ENCODE results near the gene CEP72. TPM values are rescaled to one million over a fixed set of nuclear protein-coding genes. Genes with fewer than 3 reads are reported as not detected.

Gene CEP72
- polyA plus RNA-seq, 1 of the 3 experiments (the other 2 are of a cell fraction): 4.4 TPM

DNA sequence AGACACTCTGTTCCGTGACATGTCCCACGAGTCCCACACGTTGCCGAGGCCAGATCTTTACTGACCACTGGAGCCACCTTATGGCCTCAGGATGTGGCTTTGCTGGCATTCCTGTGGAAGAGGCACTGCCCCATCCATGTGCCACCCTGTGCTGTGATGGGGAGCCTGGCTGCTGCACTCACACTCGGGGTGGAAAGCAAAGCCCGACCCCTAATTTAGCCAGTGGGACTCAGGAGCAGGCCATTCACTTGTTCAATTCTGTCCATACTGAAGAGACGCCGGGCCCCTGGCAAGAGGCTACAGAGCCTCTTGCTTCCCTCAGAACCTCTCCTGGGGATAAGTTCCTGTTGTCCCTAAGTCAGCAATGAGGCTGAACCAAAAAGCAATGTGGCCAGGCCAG, 18.6 kb upstream of the CEP72 start:
- POLR2A ChIA-PET: no interaction called here
- Histone ChIP-seq H2AFZ (ENCODE audit: low read depth) (no peak overlapping the region), H3F3A (replicated peaks; ENCODE audit: insufficient read depth) (no peaks in the 10 kb centered on the region)

GRCh38 chr5:594226-594860, 17.8 kb upstream of the CEP72 start:
- Histone ChIP-seq H3K4me2 (no peak overlapping the region), H3K79me2 (ENCODE audit: insufficient read depth) (no peaks in the 10 kb centered on the region), H2AFZ (ENCODE audit: low read depth) (no peak overlapping the region), H3K9me3 (no peaks in the 10 kb centered on the region), H3K4me1 (ENCODE audit: control insufficient read depth in 1 of 2, insufficient read depth in 2 of 2, low read depth in 1 of 2, low read length in 1 of 2) (peaks cover 0 to 14% of the 10 kb centered on the region in 2 experiments; a peak in 1 of 4 replicates), H3K36me3 (replicated peaks in 1 of 2; ENCODE audit: control insufficient read depth in 1 of 2, insufficient read depth in 2 of 2, low read length in 1 of 2) (no peaks in the 10 kb centered on the region), H3K4me3 (ENCODE audit: low read depth in 2 of 2, low read length in 1 of 2) (no peak overlapping the region), H3K27ac (ENCODE audit: low read depth in 2 of 2, low read length in 1 of 2) (no peak overlapping the region; a peak in 1 of 4 replicates), H3K27me3 (ENCODE audit: insufficient read depth) (peaks cover 23% of the 10 kb centered on the region), H4K20me1 (ENCODE audit: insufficient read depth) (no peaks in the 10 kb centered on the region), H3K9ac (no peak overlapping the region), H3K9me2 (no peaks in the 10 kb centered on the region), H3F3A (replicated peaks; ENCODE audit: insufficient read depth) (no peaks in the 10 kb centered on the region)
- peak in 1 of 2 experiments; percentile 32; a peak in 1 of 4 replicates for TF ChIP-seq EP300 (IDR thresholded peaks at IDR 0.05; ENCODE audit: borderline replicate concordance in 1 of 2, low read depth in 1 of 2, low read length in 1 of 2)
- no peak for TF ChIP-seq SIN3A (IDR thresholded peaks at IDR 0.05; ENCODE audit: borderline replicate concordance, low read depth, low read length)
- DNase-seq: no peak
- POLR2A ChIA-PET: no interaction called here
- CTCF ChIA-PET: no interaction called here
- WGBS (ENCODE audit: low lambda C conversion rate): 2% methylated on average over 2 of the region's 2 CpGs

More for the DNA sequence above, 18.6 kb upstream of the CEP72 start:
- TF ChIP-seq MEF2A (IDR thresholded peaks at IDR 0.05; ENCODE audit: borderline replicate concordance, low read depth) (no peak), USF2 (IDR thresholded peaks at IDR 0.05; ENCODE audit: borderline replicate concordance, low read depth, low read length) (no peak), FOSL2 (IDR thresholded peaks at IDR 0.05; ENCODE audit: borderline replicate concordance, low read depth) (no peak), SIN3A (IDR thresholded peaks at IDR 0.05; ENCODE audit: borderline replicate concordance, low read depth, low read length) (no peak), MXI1 (IDR thresholded peaks at IDR 0.05; ENCODE audit: low read depth, low read length) (no peak), RFX5 (IDR thresholded peaks at IDR 0.05; ENCODE audit: low read length) (no peak), SMC3 (IDR thresholded peaks at IDR 0.05; ENCODE audit: low read depth, low read length) (no peak), FOXM1 (IDR thresholded peaks at IDR 0.05; ENCODE audit: low read depth) (no peak), GATA2 (CRISPR knock-in tag; IDR thresholded peaks at IDR 0.05) (no peak)
- Histone ChIP-seq H3K4me3 (ENCODE audit: low read depth in 2 of 2, low read length in 1 of 2) (no peak overlapping the region), H3K9me3 (no peaks in the 10 kb centered on the region), H3K4me1 (ENCODE audit: control insufficient read depth in 1 of 2, insufficient read depth in 2 of 2, low read depth in 1 of 2, low read length in 1 of 2) (peaks cover 0 to 14% of the 10 kb centered on the region in 2 experiments; a peak in 1 of 4 replicates), H3K79me2 (ENCODE audit: insufficient read depth) (no peaks in the 10 kb centered on the region), H3K4me2 (no peak overlapping the region), H3K36me3 (replicated peaks in 1 of 2; ENCODE audit: control insufficient read depth in 1 of 2, insufficient read depth in 2 of 2, low read length in 1 of 2) (no peaks in the 10 kb centered on the region), H3K27ac (ENCODE audit: low read depth in 2 of 2, low read length in 1 of 2) (no peak overlapping the region), H3K9me2 (no peaks in the 10 kb centered on the region), H4K20me1 (ENCODE audit: insufficient read depth) (no peaks in the 10 kb centered on the region), H3K27me3 (ENCODE audit: insufficient read depth) (peaks cover 17% of the 10 kb centered on the region), H3K9ac (no peak overlapping the region)
- DNase-seq: no peak
- CTCF ChIA-PET: no interaction called here
- WGBS (ENCODE audit: low lambda C conversion rate): 39% methylated on average over 8 of the region's 8 CpGs

Measured in SK-N-SH (cell line).